HepG2 (cell line): ENCODE measurements around the gene CDKN1A. TPM values are rescaled to one million over a fixed set of nuclear protein-coding genes. Genes with fewer than 3 reads are reported as not detected.

Experiments used
- NCOA2 ChIP-seq: sonication (generic); formaldehyde crosslinking; IDR thresholded peaks from 2 replicates; pipeline ENCODE4 v1.8.0; 2022; ENCODE audit warnings: inconsistent platforms
- NFKBIZ ChIP-seq: IDR thresholded peaks from 2 replicates; pipeline ENCODE4 v1.6.1; 2018; ENCODE audit warnings: missing genetic modification reagents, missing compliant biosample characterization
- NR1H2 ChIP-seq: sonication (generic); formaldehyde crosslinking; IDR thresholded peaks from 2 replicates; pipeline ENCODE4 v1.8.1; 2022; ENCODE audit warnings: low read depth, missing genetic modification reagents, borderline replicate concordance
- SKI ChIP-seq: fragments of 450-650 bp; IDR thresholded peaks from one replicate; pipeline ENCODE4 v1.6.1; 2018; ENCODE audit warnings: mild to moderate bottlenecking; ENCODE audit not compliant: partially characterized antibody
- ZBTB39 ChIP-seq: sonication (generic); formaldehyde crosslinking; IDR thresholded peaks from 2 replicates; pipeline ENCODE4 v1.5.0; 2020; ENCODE audit warnings: missing genetic modification reagents
- ZNF275 ChIP-seq: sonication (generic); formaldehyde crosslinking; IDR thresholded peaks from 2 replicates; pipeline ENCODE4 v1.8.0; 2022; ENCODE audit warnings: missing genetic modification reagents, mild to moderate bottlenecking, inconsistent platforms, borderline replicate concordance
- ZNF281 ChIP-seq: sonication (generic); formaldehyde crosslinking; IDR thresholded peaks from 2 replicates; pipeline ENCODE4 v1.4.0; 2020; ENCODE audit warnings: missing genetic modification reagents, borderline replicate concordance
- ZNF335 ChIP-seq: sonication (generic); formaldehyde crosslinking; IDR thresholded peaks from 2 replicates; pipeline ENCODE4 v1.4.0; 2020; ENCODE audit warnings: missing genetic modification reagents
- ZNF407 ChIP-seq: sonication (generic); formaldehyde crosslinking; IDR thresholded peaks from one replicate; pipeline ENCODE4 v1.5.1; 2020; ENCODE audit warnings: mild to moderate bottlenecking, missing genetic modification reagents; ENCODE audit errors: not compliant biosample characterization
- ZNF530 ChIP-seq: sonication (generic); formaldehyde crosslinking; IDR thresholded peaks from 2 replicates; pipeline ENCODE4 v1.5.0; 2020; ENCODE audit warnings: low read depth, mild to moderate bottlenecking, missing genetic modification reagents
- ZNF644 ChIP-seq: IDR thresholded peaks from 2 replicates; pipeline ENCODE4 v1.6.1; 2016; ENCODE audit warnings: low read depth
- ZNF737 ChIP-seq: sonication (generic); formaldehyde crosslinking; IDR thresholded peaks from 2 replicates; pipeline ENCODE4 v1.5.0; 2020; ENCODE audit warnings: missing genetic modification reagents, mild to moderate bottlenecking, borderline replicate concordance
- ZSCAN9 ChIP-seq: IDR thresholded peaks from 2 replicates; pipeline ENCODE4 v1.6.1; 2016; ENCODE audit warnings: borderline replicate concordance
- polyA plus RNA-seq, 8 experiments: library from polyadenylated mRNA; depleted of rRNA in 3 of 8; stranded (reverse) in 7 of 8; unstranded in 1 of 8; fragments of >200 nt; fragmentation: Illumina TruSeq in 4 of 8; extraction: Trizol in 4 of 8; gene quantifications; 2 replicates each; pipeline versions ENCODE4 v1.2.1 to v1.2.3, GENCODE V29; 2011 to 2016; ENCODE audit warnings: low read depth in 4 of 8, missing spikeins in 1 of 8, mixed read lengths in 1 of 8; ENCODE audit not compliant: insufficient read depth in 1 of 8
- total RNA-seq, 5 experiments: library from RNA; depleted of rRNA; stranded (reverse); fragments of >200 nt; fragmentation: Illumina TruSeq; extraction: Trizol; gene quantifications; 2 replicates each; pipeline ENCODE4 v1.2.3, GENCODE V29; 2016; ENCODE audit warnings: low read depth in 1 of 5

The CDKN1A gene
- total and polyA plus RNA-seq, 2 of the 13 experiments (the other 11 are each of a cell fraction or from before 2014, with no cell fraction given), result 60.7 to 92.1 TPM

- TF ChIP-seq ZNF407 (CRISPR knock-in tag) (peak; percentile 17), SKI (peak; percentile 12), ZNF275 (CRISPR knock-in tag) (no peak; the same call in 1 of the 2 replicates), ZNF644 (0 out of 2 replicates have a peak, but pooled peaks have one; percentile 34), ZBTB39 (CRISPR knock-in tag) (no peak), ZNF281 (CRISPR knock-in tag) (no peak), ZSCAN9 (CRISPR knock-in tag) (peak; percentile 85), ZNF737 (CRISPR knock-in tag) (no peak), NCOA2 (CRISPR knock-in tag) (peak; percentile 65), NFKBIZ (CRISPR knock-in tag) (no peak; the same call in 1 of the 2 replicates), NR1H2 (CRISPR knock-in tag) (no peak), ZNF530 (CRISPR knock-in tag) (no peak), ZNF335 (CRISPR knock-in tag) (peak; percentile 13; the same call in 1 of the 2 replicates)
Measured at GRCh38 chr6:36677753-36678487, 594 bp upstream of the CDKN1A start (continued).
